Keratinocyte (primary cell): ENCODE results near the gene SMC5. TPM values are rescaled to one million over a fixed set of nuclear protein-coding genes. Genes with fewer than 3 reads are reported as not detected.

Experiments
- DNase-seq: peaks from one replicate; pipeline ENCODE4 v3.0.0-alpha.2; 2011; ENCODE audit warnings: low read depth, missing footprints, low spot score
- FAIRE-seq: peaks from 2 replicates; lab custom pipeline; 2011; peaks lifted over from hg19 to GRCh38; lab: Jason Lieb, UNC
- H2AFZ ChIP-seq: 2 replicates; pipeline ENCODE4 v1.6.0; 2012; ENCODE audit warnings: low read length, control low read depth, inconsistent platforms; ENCODE audit not compliant: control insufficient read depth
- H3K27ac ChIP-seq: 2 replicates; pipeline ENCODE4 v1.5.1; 2011; ENCODE audit warnings: low read length; ENCODE audit not compliant: control insufficient read depth, insufficient read depth
- H3K27me3 ChIP-seq: 3 replicates; pipeline ENCODE4 v1.6.0; 2011; ENCODE audit warnings: low read length; ENCODE audit not compliant: control insufficient read depth, insufficient read depth; ENCODE audit errors: extremely low read depth
- H3K36me3 ChIP-seq, 2 experiments: 2 replicates in 1 of 2; 3 replicates in 1 of 2; pipeline ENCODE4 v1.5.1; 2011; ENCODE audit warnings: low read length in 2 of 2, mild to moderate bottlenecking in 1 of 2; ENCODE audit not compliant: control insufficient read depth in 2 of 2, insufficient read depth in 2 of 2; ENCODE audit errors: extremely low read depth in 1 of 2
- H3K4me1 ChIP-seq: 3 replicates; pipeline ENCODE4 v1.5.1; 2011; ENCODE audit warnings: low read length; ENCODE audit not compliant: control insufficient read depth, insufficient read depth; ENCODE audit errors: extremely low read depth
- H3K4me2 ChIP-seq: 3 replicates; pipeline ENCODE4 v1.6.0; 2011; ENCODE audit warnings: low read depth, low read length; ENCODE audit not compliant: control insufficient read depth, insufficient read depth; ENCODE audit errors: extremely low read depth
- H3K4me3 ChIP-seq, 3 experiments: fragments of 200-600 bp in 1 of 3; sonication (generic) in 1 of 3; 2 replicates in 2 of 3; 3 replicates in 1 of 3; pipeline ENCODE4 v1.5.1; 2011 to 2016; ENCODE audit warnings: low read length in 3 of 3, mild to moderate bottlenecking in 3 of 3, control low read depth in 2 of 3, inconsistent platforms in 1 of 3, low read depth in 1 of 3, mixed read lengths in 1 of 3, mixed run types in 1 of 3, moderate library complexity in 1 of 3; ENCODE audit not compliant: control insufficient read depth in 2 of 3, insufficient read depth in 2 of 3; ENCODE audit errors: extremely low read depth in 1 of 3
- H3K79me2 ChIP-seq: 2 replicates; pipeline ENCODE4 v1.6.0; 2012; ENCODE audit warnings: low read length; ENCODE audit not compliant: control insufficient read depth, insufficient read depth
- H3K9ac ChIP-seq: 3 replicates; pipeline ENCODE4 v1.6.0; 2011; ENCODE audit warnings: low read length; ENCODE audit not compliant: control insufficient read depth, insufficient read depth; ENCODE audit errors: extremely low read depth
- H3K9me1 ChIP-seq: 3 replicates; pipeline ENCODE4 v1.6.0; 2011; ENCODE audit warnings: low read length; ENCODE audit not compliant: control insufficient read depth, insufficient read depth; ENCODE audit errors: extremely low read depth
- H3K9me3 ChIP-seq: 2 replicates; pipeline ENCODE4 v1.5.1; 2012; ENCODE audit warnings: low read depth, low read length; ENCODE audit not compliant: control insufficient read depth
- H4K20me1 ChIP-seq: 3 replicates; pipeline ENCODE4 v1.6.0; 2011; ENCODE audit warnings: low read length; ENCODE audit not compliant: control insufficient read depth, insufficient read depth; ENCODE audit errors: extremely low read depth
- CTCF ChIP-seq, 3 experiments: IDR thresholded peaks in 1 of 3; conservative IDR thresholded peaks in 1 of 3; optimal IDR thresholded peaks in 1 of 3; 2 replicates in 2 of 3; 3 replicates in 1 of 3; pipeline versions ENCODE3 to v1.5.1; 2011; ENCODE audit warnings: low read length in 3 of 3, mild to moderate bottlenecking in 3 of 3, moderate library complexity in 2 of 3, control low read depth in 1 of 3, inconsistent platforms in 1 of 3; ENCODE audit not compliant: insufficient read depth in 2 of 3; ENCODE audit errors: extremely low read depth in 1 of 3
- EZH2 ChIP-seq: IDR thresholded peaks from one replicate; pipeline ENCODE4 v1.6.1; 2012; ENCODE audit warnings: inconsistent platforms, mild to moderate bottlenecking, low read length, moderate library complexity
- dilution Hi-C: fragments of 300-500 bp; cut with MboI; formaldehyde crosslinking; loops from one replicate; pipeline ENCODE4 v1.7.0; 2020; ENCODE audit warnings: low sequenced_read_pairs; ENCODE audit not compliant: extremely low pct_ligation_motif_present
- polyA plus RNA-seq, 5 experiments: library from polyadenylated mRNA; depleted of rRNA in 3 of 5; stranded (reverse) in 3 of 5; stranded (forward) in 1 of 5; unstranded in 1 of 5; fragments of >200 nt; gene quantifications; 1 replicate in 1 of 5; 2 replicates in 3 of 5; 3 replicates in 1 of 5; pipeline versions ENCODE4 v1.2.1 to v1.2.3, GENCODE V29; 2011 to 2012; ENCODE audit warnings: missing spikeins in 2 of 5, low read depth in 1 of 5, low replicate concordance in 1 of 5

The SMC5 gene
- polyA plus RNA-seq, 1 donor (not counting 4 experiments of a cell fraction or from before 2014, with no cell fraction given): 16.5 TPM

- no peaks in the 10 kb centered on the region for H3K27me3 ChIP-seq
- no peaks in the 10 kb centered on the region for H3K9me3 ChIP-seq
- peak overlapping the region; percentile 84 for H3K4me2 ChIP-seq
- H3K27ac ChIP-seq: peak overlapping the region; percentile 67
- DNase-seq (peak; percentile 15), FAIRE-seq (peak; percentile 71)
- no peak for TF ChIP-seq CTCF (optimal IDR thresholded peaks at IDR 0.05 in 1 of 3, IDR thresholded peaks at IDR 0.05 in 1 of 3, conservative IDR thresholded peaks at IDR 0.05 in 1 of 3; ENCODE audit: extremely low read depth in 1 of 3, insufficient read depth in 2 of 3, low read length in 3 of 3)
- no peak for TF ChIP-seq EZH2
- peaks cover 4% of the 10 kb centered on the region for H4K20me1 ChIP-seq
- H3K79me2 ChIP-seq: peaks cover 23% of the 10 kb centered on the region
- H3K9ac ChIP-seq: peak overlapping the region; percentile 54
- peaks cover 0 to 9% of the 10 kb centered on the region in 2 experiments for H3K36me3 ChIP-seq
- H3K4me1 ChIP-seq: peaks cover 45% of the 10 kb centered on the region
- H3K4me3 ChIP-seq: peak overlapping the region; percentile 3 to 24 (median 4)
- dilution Hi-C loops: no loop called here
- no peaks in the 10 kb centered on the region for H3K9me1 ChIP-seq
- peak overlapping the region; percentile 60 for H2AFZ ChIP-seq
Measured at GRCh38 chr9:70256123-70256551, 2.6 kb upstream of the SMC5 start.

GRCh38 chr9:70257502-70257901 lies 1.3 kb upstream of the SMC5 start:
- FAIRE-seq: peak; percentile 23
- no peaks in the 10 kb centered on the region for H3K9me3 ChIP-seq

More at GRCh38 chr9:70257502-70257901, 1.3 kb upstream of the SMC5 start:
- Histone ChIP-seq H3K4me3 (peak overlapping the region; percentile 55 to 93 (median 90)), H3K9me1 (no peaks in the 10 kb centered on the region), H3K27ac (peak overlapping the region; percentile 96), H3K79me2 (peaks cover 36% of the 10 kb centered on the region), H3K4me2 (peak overlapping the region; percentile 84), H2AFZ (peak overlapping the region; percentile 41), H3K9ac (peak overlapping the region; percentile 97), H4K20me1 (peaks cover 4% of the 10 kb centered on the region), H3K36me3 (peaks cover 0 to 9% of the 10 kb centered on the region in 2 experiments), H3K4me1 (peaks cover 56% of the 10 kb centered on the region), H3K27me3 (no peaks in the 10 kb centered on the region)
- dilution Hi-C loops: no loop called here
- no peak for DNase-seq
- TF ChIP-seq EZH2: no peak
- TF ChIP-seq CTCF (optimal IDR thresholded peaks at IDR 0.05 in 1 of 3, IDR thresholded peaks at IDR 0.05 in 1 of 3, conservative IDR thresholded peaks at IDR 0.05 in 1 of 3; ENCODE audit: extremely low read depth in 1 of 3, insufficient read depth in 2 of 3, low read length in 3 of 3): no peak
